ENCODE data around the gene ZNF618.

Gene ZNF618

GRCh38 chr9:114060711-114061110 lies 184.6 kb downstream of the ZNF618 start:
- DNase-seq (ENCODE audit: low spot score): no peak
- TF ChIP-seq CTCF (IDR thresholded peaks at IDR 0.05; ENCODE audit: extremely low read depth, missing control alignments): no peak

- DNase-seq (ENCODE audit: low spot score): no peak
- TF ChIP-seq CTCF (IDR thresholded peaks at IDR 0.05; ENCODE audit: extremely low read depth, missing control alignments): no peak
These were observed 185.2 kb downstream of the ZNF618 start for GRCh38 chr9:114061292-114061691.

- no peak for DNase-seq (ENCODE audit: low spot score)
- no peak for TF ChIP-seq CTCF (IDR thresholded peaks at IDR 0.05; ENCODE audit: extremely low read depth, missing control alignments)
These were observed 185.8 kb downstream of the ZNF618 start for GRCh38 chr9:114061830-114062474.

- DNase-seq (ENCODE audit: low spot score): no peak
These were observed 189.2 kb downstream of the ZNF618 start for GRCh38 chr9:114065304-114065703.

GRCh38 chr9:114069476-114070187 lies 193.5 kb downstream of the ZNF618 start:
- DNase-seq (ENCODE audit: low spot score): no peak
- TF ChIP-seq CTCF (IDR thresholded peaks at IDR 0.05; ENCODE audit: extremely low read depth, missing control alignments): no peak

More at GRCh38 chr9:114065304-114065703, 189.2 kb downstream of the ZNF618 start:
- no peak for TF ChIP-seq CTCF (IDR thresholded peaks at IDR 0.05; ENCODE audit: extremely low read depth, missing control alignments)

GRCh38 chr9:114070188-114071103 lies 194.3 kb downstream of the ZNF618 start:
- no peak for TF ChIP-seq CTCF (IDR thresholded peaks at IDR 0.05; ENCODE audit: extremely low read depth, missing control alignments)
- DNase-seq (ENCODE audit: low spot score): no peak

Data from GM20000 (cell line).